Smooth muscle cell (in vitro differentiated cells): ENCODE measurements around the gene TAF1B. TPM values are rescaled to one million over a fixed set of nuclear protein-coding genes. Genes with fewer than 3 reads are reported as not detected.

Experiments
- DNase-seq: peaks from one replicate; lab custom pipeline; 2025; ENCODE audit not compliant: unreplicated experiment; lab: John Stamatoyannopoulos, UW
- H2AFZ ChIP-seq: fragments of 200-600 bp; sonication (generic); 2 replicates; pipeline ENCODE4 v1.6.0; 2016; ENCODE audit warnings: antibody characterized with exemption, low read depth, mild to moderate bottlenecking
- H3F3A ChIP-seq: fragments of 200-600 bp; sonication (generic); 2 replicates; pipeline ENCODE4 v1.6.0; 2017; ENCODE audit warnings: antibody characterized with exemption, low read depth
- H3K27ac ChIP-seq: fragments of 200-600 bp; sonication (generic); 2 replicates; pipeline ENCODE4 v1.5.1; 2016; ENCODE audit warnings: low read depth, mild to moderate bottlenecking
- H3K27me3 ChIP-seq: fragments of 200-600 bp; sonication (generic); 2 replicates; pipeline ENCODE4 v1.6.1; 2016; ENCODE audit warnings: low read depth, mild to moderate bottlenecking
- H3K36me3 ChIP-seq: fragments of 200-600 bp; sonication (generic); 2 replicates; pipeline ENCODE4 v1.5.1; 2016; ENCODE audit warnings: low read depth
- H3K4me1 ChIP-seq: fragments of 200-600 bp; sonication (generic); 2 replicates; pipeline ENCODE4 v1.5.1; 2016; ENCODE audit warnings: low read depth
- H3K4me2 ChIP-seq: fragments of 200-600 bp; sonication (generic); 2 replicates; pipeline ENCODE4 v1.6.0; 2016; ENCODE audit warnings: mild to moderate bottlenecking
- H3K4me3 ChIP-seq: fragments of 200-600 bp; sonication (generic); 2 replicates; pipeline ENCODE4 v1.5.1; 2016; ENCODE audit warnings: mild to moderate bottlenecking
- H3K79me2 ChIP-seq: fragments of 200-600 bp; sonication (generic); 2 replicates; pipeline ENCODE4 v1.6.0; 2016; ENCODE audit warnings: low read depth, mild to moderate bottlenecking
- H3K9ac ChIP-seq: fragments of 200-600 bp; sonication (generic); 2 replicates; pipeline ENCODE4 v1.6.0; 2016; ENCODE audit warnings: low read depth
- H3K9me3 ChIP-seq: fragments of 200-600 bp; sonication (generic); replicated peaks from 2 replicates; pipeline ENCODE4 v1.5.1; 2016; ENCODE audit warnings: low read depth
- H4K20me1 ChIP-seq: fragments of 200-600 bp; sonication (generic); 2 replicates; pipeline ENCODE4 v1.6.0; 2016; ENCODE audit warnings: low read depth
- CTCF ChIP-seq: fragments of 200-600 bp; sonication (generic); IDR thresholded peaks from 2 replicates; pipeline ENCODE4 v1.5.1; 2017; ENCODE audit warnings: borderline replicate concordance, mild to moderate bottlenecking, antibody characterized with exemption; ENCODE audit not compliant: insufficient read depth, poor library complexity, severe bottlenecking
- WGBS: methylation state at CpG from one replicate; pipeline ENCODE4 v1.1.7; 2016; ENCODE audit warnings: low lambda C conversion rate; 5-methylcytosine and 5-hydroxymethylcytosine counted together
- polyA plus RNA-seq: library from polyadenylated mRNA; unstranded; fragments of >200 nt; fragmentation: Nextera tagmentation; extraction: Ambion mirVana; gene quantifications from 2 replicates; pipeline ENCODE4 v1.2.1, GENCODE V29; 2016
- total RNA-seq: library from RNA; depleted of rRNA; stranded (reverse); fragments of >200 nt; gene quantifications from 2 replicates; pipeline ENCODE4 v1.2.3, GENCODE V29; 2014

TAF1B gene
- total and polyA plus RNA-seq, 2 experiments from 2014 or later: 4.5 to 11.2 TPM

DNA sequence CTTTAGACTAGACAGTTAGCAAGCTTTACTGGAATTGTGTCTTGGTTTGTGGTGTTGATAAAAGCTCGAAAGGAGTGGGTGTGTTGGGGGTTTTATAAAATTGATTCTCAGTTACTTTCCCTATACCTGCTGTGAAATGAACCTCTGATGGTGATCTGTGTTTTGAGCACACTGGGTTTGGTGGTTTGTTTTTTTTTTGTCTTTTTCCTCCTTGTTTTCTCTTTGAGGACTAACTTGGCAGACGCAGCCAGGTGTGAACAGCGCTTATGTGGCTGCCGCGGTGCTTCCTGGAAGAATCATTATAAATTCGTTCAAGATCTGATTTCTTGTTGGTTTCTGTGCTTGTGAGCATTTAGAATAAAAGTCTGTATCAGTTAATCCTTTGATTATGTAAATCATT lies 136.7 kb downstream of the TAF1B start:
- H4K20me1 ChIP-seq: no peaks in the 10 kb centered on the region
- H3K79me2 ChIP-seq: no peaks in the 10 kb centered on the region
- no peak overlapping the region for H3K4me2 ChIP-seq
- H3K9me3 ChIP-seq: no peaks in the 10 kb centered on the region
- no peak for TF ChIP-seq CTCF
- no peak overlapping the region for H3K27ac ChIP-seq
- no peak overlapping the region for H3K4me3 ChIP-seq
- H3K4me1 ChIP-seq: no peaks in the 10 kb centered on the region
- 89% methylated on average over 6 of the region's 6 CpGs for WGBS
- no peaks in the 10 kb centered on the region for H3K27me3 ChIP-seq
- H3K36me3 ChIP-seq: no peaks in the 10 kb centered on the region
- no peak for DNase-seq
- no peak overlapping the region for H2AFZ ChIP-seq
- peaks cover 10% of the 10 kb centered on the region for H3F3A ChIP-seq
- H3K9ac ChIP-seq: no peak overlapping the region

DNA sequence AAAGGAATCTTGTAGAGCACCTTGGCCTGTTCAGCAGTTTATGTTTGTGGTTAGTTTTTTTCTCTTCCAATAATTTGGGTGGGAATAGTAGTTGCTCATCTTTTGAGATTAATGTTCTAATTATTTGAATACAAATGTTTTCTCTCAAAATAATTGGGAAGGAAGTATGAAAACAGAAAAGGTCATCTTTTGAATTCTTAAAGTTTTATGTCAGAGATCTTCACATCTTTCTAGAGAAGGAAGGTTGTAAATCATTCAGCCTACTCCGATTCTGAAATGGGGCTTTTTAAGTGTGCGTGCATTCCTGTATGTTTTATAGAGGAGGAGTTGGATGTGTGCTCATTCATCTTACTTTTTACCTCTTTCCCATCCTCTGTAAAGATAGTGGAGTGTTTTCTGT lies 137.2 kb downstream of the TAF1B start:
- H3K36me3 ChIP-seq: no peaks in the 10 kb centered on the region
- no peak overlapping the region for H3K4me2 ChIP-seq
- H2AFZ ChIP-seq: no peak overlapping the region
- H3K9me3 ChIP-seq: no peaks in the 10 kb centered on the region
- H3K79me2 ChIP-seq: no peaks in the 10 kb centered on the region
- H3K4me3 ChIP-seq: no peak overlapping the region
- H3K9ac ChIP-seq: no peak overlapping the region
- H4K20me1 ChIP-seq: no peaks in the 10 kb centered on the region
- no peak for TF ChIP-seq CTCF
- no peak for DNase-seq
- WGBS: 79% methylated on average over 2 of the region's 2 CpGs
- no peak overlapping the region for H3K27ac ChIP-seq
- no peaks in the 10 kb centered on the region for H3K27me3 ChIP-seq
- H3K4me1 ChIP-seq: no peaks in the 10 kb centered on the region
- peaks cover 8% of the 10 kb centered on the region for H3F3A ChIP-seq

DNA sequence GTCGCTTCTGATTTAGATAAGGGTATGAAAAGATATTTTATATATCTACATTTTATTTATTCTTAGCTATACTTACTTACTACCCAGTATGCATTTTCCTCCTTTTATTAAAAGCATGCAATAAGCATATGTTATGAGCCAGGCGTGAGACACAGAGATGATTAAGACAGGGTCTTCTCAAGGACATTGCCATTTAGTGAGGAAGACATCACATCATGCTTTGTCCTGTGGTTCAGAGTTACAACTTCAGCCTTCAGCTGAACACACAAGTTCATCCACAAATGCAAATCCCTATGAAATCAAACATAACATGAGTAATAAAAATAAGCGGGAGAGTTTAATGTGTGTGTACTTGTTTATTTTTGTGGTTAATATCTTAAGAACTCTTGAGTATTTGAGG lies 138.4 kb downstream of the TAF1B start:
- Histone ChIP-seq H3K27ac (no peak overlapping the region), H3K9me3 (no peaks in the 10 kb centered on the region), H3K4me1 (no peaks in the 10 kb centered on the region), H3K4me3 (no peak overlapping the region), H3K27me3 (no peaks in the 10 kb centered on the region), H3K79me2 (no peaks in the 10 kb centered on the region), H3K9ac (no peak overlapping the region), H3K36me3 (no peaks in the 10 kb centered on the region), H4K20me1 (no peaks in the 10 kb centered on the region), H3F3A (peaks cover 12% of the 10 kb centered on the region), H2AFZ (no peak overlapping the region), H3K4me2 (no peak overlapping the region)
- DNase-seq: no peak
- TF ChIP-seq CTCF: no peak
- 78% methylated on average over 3 of the region's 3 CpGs for whole genome bisulfite sequencing

DNA sequence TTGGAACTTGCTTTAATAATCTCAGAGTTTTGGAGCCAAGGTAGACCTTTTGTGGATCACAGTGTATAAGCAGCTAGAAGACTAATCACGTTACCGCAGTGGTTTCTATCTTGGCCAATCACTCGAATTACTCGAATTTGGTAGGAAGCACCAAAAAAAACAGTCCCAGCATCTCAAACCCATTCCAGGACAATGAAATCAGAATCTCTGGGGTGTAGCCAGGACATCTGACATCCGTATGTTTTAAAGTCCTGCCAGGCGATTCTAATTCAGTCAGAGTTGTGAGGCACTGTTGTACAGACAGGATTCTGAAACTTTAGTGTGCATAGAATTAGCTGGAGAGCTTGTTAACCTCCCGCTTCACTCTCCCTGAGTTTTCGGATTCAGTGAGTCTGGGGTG lies 139.0 kb downstream of the TAF1B start:
- H3K36me3 ChIP-seq: no peaks in the 10 kb centered on the region
- WGBS: 87% methylated on average over 8 of the region's 8 CpGs
- H3K27me3 ChIP-seq: no peaks in the 10 kb centered on the region
- no peak overlapping the region for H3K9ac ChIP-seq
- no peak for TF ChIP-seq CTCF
- H3K4me2 ChIP-seq: no peak overlapping the region
- no peaks in the 10 kb centered on the region for H3K79me2 ChIP-seq
- no peak overlapping the region for H3K27ac ChIP-seq
- H3K4me3 ChIP-seq: no peak overlapping the region
- H2AFZ ChIP-seq: no peak overlapping the region
- no peak for DNase-seq
- H3K4me1 ChIP-seq: no peaks in the 10 kb centered on the region
- H3F3A ChIP-seq: peaks cover 12% of the 10 kb centered on the region
- H3K9me3 ChIP-seq: no peaks in the 10 kb centered on the region
- H4K20me1 ChIP-seq: no peaks in the 10 kb centered on the region
